Ascending aorta (tissue), 2 donors: ENCODE data around the gene SMARCAD1. TPM values are rescaled to one million over a fixed set of nuclear protein-coding genes. Genes with fewer than 3 reads are reported as not detected.

Experiments used
- DNase-seq, 2 donors: peaks; one replicate each; pipeline ENCODE4 v3.0.0-alpha.2; 2019; ENCODE audit warnings: low spot score in 2 of 2
- H3K27ac ChIP-seq, 2 donors: fragments of 200-600 bp; sonication (generic); one replicate each; pipeline ENCODE4 v1.5.1; 2016 to 2017; ENCODE audit warnings: mild to moderate bottlenecking in 1 of 2
- H3K27me3 ChIP-seq: fragments of 200-600 bp; sonication (generic); one replicate; pipeline ENCODE4 v1.5.1; 2017
- H3K36me3 ChIP-seq, 2 donors: fragments of 200-600 bp; sonication (generic); one replicate each; pipeline ENCODE4 v1.5.1; 2016
- H3K4me1 ChIP-seq, 2 donors: fragments of 200-600 bp; sonication (generic); one replicate each; pipeline ENCODE4 v1.5.1; 2016 to 2017; ENCODE audit warnings: mild to moderate bottlenecking in 1 of 2
- H3K4me3 ChIP-seq, 2 donors: fragments of 200-600 bp; sonication (generic); one replicate each; pipeline ENCODE4 v1.5.1; 2016 to 2017; ENCODE audit warnings: mild to moderate bottlenecking in 1 of 2
- H3K9me3 ChIP-seq, 2 donors: fragments of 200-600 bp; sonication (generic); one replicate each; pipeline ENCODE4 v1.5.1; 2016
- CTCF ChIP-seq, 3 experiments: fragments of 200-600 bp in 2 of 3; fragments of 450-650 bp in 1 of 3; sonication (generic) in 2 of 3; IDR thresholded peaks; one replicate each; pipeline ENCODE4 v1.5.1; 2016 to 2019; ENCODE audit warnings: antibody characterized with exemption in 3 of 3, mild to moderate bottlenecking in 1 of 3, moderate library complexity in 1 of 3
- intact Hi-C: fragments of 100-400 bp; cut with DNase I; formaldehyde crosslinking; loops from one replicate; pipeline ENCODE4 v1.15.1; 2023
- total RNA-seq: library from RNA; depleted of rRNA; stranded (reverse); fragments of >200 nt; gene quantifications from one replicate; pipeline ENCODE4 v1.1.0, GENCODE V29; 2016

SMARCAD1 gene
- total RNA-seq, 1 donor from 2014 or later, result 3.3 TPM

GRCh38 chr4:94168321-94168720 is 39.3 kb upstream of the SMARCAD1 start:
- Histone ChIP-seq H3K27ac (no peak overlapping the region), H3K4me1 (no peaks in the 10 kb centered on the region), H3K9me3 (no peaks in the 10 kb centered on the region), H3K36me3 (no peaks in the 10 kb centered on the region), H3K27me3 (no peaks in the 10 kb centered on the region), H3K4me3 (no peak overlapping the region)
- TF ChIP-seq CTCF (IDR thresholded peaks at IDR 0.05), result no peak
- intact Hi-C loops, result no loop called here
- no peak for DNase-seq

GRCh38 chr4:94169803-94170372 is 37.8 kb upstream of the SMARCAD1 start:
- no peak for DNase-seq
- Histone ChIP-seq H3K27me3 (no peaks in the 10 kb centered on the region), H3K36me3 (no peaks in the 10 kb centered on the region), H3K27ac (no peak overlapping the region), H3K9me3 (no peaks in the 10 kb centered on the region), H3K4me3 (no peak overlapping the region), H3K4me1 (no peaks in the 10 kb centered on the region)
- no peak for TF ChIP-seq CTCF (IDR thresholded peaks at IDR 0.05)
- intact Hi-C loops, result no loop called here

- no peak for TF ChIP-seq CTCF (IDR thresholded peaks at IDR 0.05)
- DNase-seq, result no peak
- no peaks in the 10 kb centered on the region for H3K9me3 ChIP-seq
- H3K4me3 ChIP-seq, result no peak overlapping the region
- intact Hi-C loops, result no loop called here
- no peaks in the 10 kb centered on the region for H3K27me3 ChIP-seq
- no peaks in the 10 kb centered on the region for H3K36me3 ChIP-seq
- H3K4me1 ChIP-seq, result no peaks in the 10 kb centered on the region
- H3K27ac ChIP-seq, result no peak overlapping the region
These were observed 36.0 kb upstream of the SMARCAD1 start for GRCh38 chr4:94171616-94172015.

GRCh38 chr4:94175553-94176261 is 32.0 kb upstream of the SMARCAD1 start:
- Histone ChIP-seq H3K9me3 (no peaks in the 10 kb centered on the region), H3K27ac (no peak overlapping the region), H3K27me3 (no peaks in the 10 kb centered on the region), H3K4me1 (no peaks in the 10 kb centered on the region), H3K4me3 (no peak overlapping the region), H3K36me3 (no peaks in the 10 kb centered on the region)
- intact Hi-C loops, result no loop called here
- no peak for DNase-seq
- no peak for TF ChIP-seq CTCF (IDR thresholded peaks at IDR 0.05)

- Histone ChIP-seq H3K27ac (no peak overlapping the region), H3K4me3 (no peak overlapping the region), H3K4me1 (no peaks in the 10 kb centered on the region), H3K27me3 (no peaks in the 10 kb centered on the region), H3K36me3 (no peaks in the 10 kb centered on the region), H3K9me3 (no peaks in the 10 kb centered on the region)
- no peak for DNase-seq
- intact Hi-C loops, result no loop called here
- no peak for TF ChIP-seq CTCF (IDR thresholded peaks at IDR 0.05)
These were observed 29.8 kb upstream of the SMARCAD1 start for GRCh38 chr4:94177822-94178221.
